Spleen (tissue), 11 donors: ENCODE measurements around the gene LTN1. TPM values are rescaled to one million over a fixed set of nuclear protein-coding genes. Genes with fewer than 3 reads are reported as not detected.

Experiments
- DNase-seq: peaks from one replicate; pipeline ENCODE4 v3.0.0-alpha.2; 2020
- H3K27ac ChIP-seq, 8 donors: fragments of 200-600 bp; sonication (generic) in 7 of 8; 1 replicate in 4 of 8; 2 replicates in 4 of 8; pipeline versions ENCODE4 v1.5.0 to v1.8.0; 2016 to 2021; ENCODE audit warnings: inconsistent platforms in 4 of 8, mild to moderate bottlenecking in 4 of 8, moderate library complexity in 1 of 8
- H3K27me3 ChIP-seq, 7 donors: fragments of 200-600 bp; sonication (generic) in 6 of 7; replicated peaks in 1 of 7; 1 replicate in 4 of 7; 2 replicates in 3 of 7; pipeline versions ENCODE4 v1.5.0 to v1.8.0; 2016 to 2021; ENCODE audit warnings: inconsistent platforms in 3 of 7, mild to moderate bottlenecking in 1 of 7
- H3K36me3 ChIP-seq, 6 donors: fragments of 200-600 bp; sonication (generic) in 5 of 6; 1 replicate in 4 of 6; 2 replicates in 2 of 6; pipeline versions ENCODE4 v1.5.0 to v1.8.0; 2016 to 2021; ENCODE audit warnings: inconsistent platforms in 2 of 6
- H3K4me1 ChIP-seq, 6 donors: fragments of 200-600 bp; sonication (generic) in 5 of 6; 1 replicate in 3 of 6; 2 replicates in 3 of 6; pipeline versions ENCODE4 v1.5.0 to v1.8.0; 2016 to 2021; ENCODE audit warnings: inconsistent platforms in 3 of 6
- H3K4me3 ChIP-seq, 8 donors: fragments of 200-600 bp; sonication (generic) in 7 of 8; 1 replicate in 4 of 8; 2 replicates in 4 of 8; pipeline versions ENCODE4 v1.5.0 to v1.8.0; 2016 to 2021; ENCODE audit warnings: inconsistent platforms in 4 of 8, mild to moderate bottlenecking in 4 of 8, moderate library complexity in 2 of 8
- H3K9me3 ChIP-seq, 8 donors: fragments of 200-600 bp; sonication (generic) in 7 of 8; 1 replicate in 4 of 8; 2 replicates in 4 of 8; pipeline versions ENCODE4 v1.5.0 to v1.8.0; 2016 to 2021; ENCODE audit warnings: inconsistent platforms in 4 of 8
- CTCF ChIP-seq, 11 experiments: fragments of 200-600 bp in 7 of 11; fragments of 450-650 bp in 4 of 11; sonication (generic) in 4 of 11; IDR thresholded peaks in 8 of 11; conservative IDR thresholded peaks in 3 of 11; 1 replicate in 7 of 11; 2 replicates in 4 of 11; pipeline versions ENCODE4 v1.4.0 to v1.8.0; 2016 to 2021; ENCODE audit warnings: antibody characterized with exemption in 11 of 11, inconsistent platforms in 4 of 11, mild to moderate bottlenecking in 1 of 11
- POLR2A ChIP-seq, 3 donors: fragments of 450-650 bp; IDR thresholded peaks; one replicate each; pipeline ENCODE4 v1.5.1; 2017; ENCODE audit warnings: antibody characterized with exemption in 3 of 3, mild to moderate bottlenecking in 1 of 3
- POLR2AphosphoS5 ChIP-seq, 3 donors: sonication (generic); formaldehyde crosslinking; IDR thresholded peaks; one replicate each; pipeline ENCODE4 v1.5.1; 2017; ENCODE audit warnings: antibody characterized with exemption in 3 of 3
- whole genome bisulfite sequencing, 5 donors: extraction: QIAGEN DNeasy Blood & Tissue Kit in 3 of 5; methylation state at CpG; one replicate each; pipeline versions ENCODE4 v1.1.5 to v1.1.7; 2013 to 2018; 5-methylcytosine and 5-hydroxymethylcytosine counted together
- intact Hi-C: fragments of 100-400 bp; cut with DNase I; formaldehyde crosslinking; loops from one replicate; pipeline ENCODE4 v1.15.0; 2023; ENCODE audit warnings: low total_unique reads
- polyA plus RNA-seq, 3 donors: library from polyadenylated mRNA; stranded (reverse); fragments of 200-250 nt; gene quantifications; one replicate each; pipeline ENCODE4 v1.2.1, GENCODE V29; 2013
- total RNA-seq, 7 donors: library from RNA; depleted of rRNA in 3 of 7; stranded (reverse); fragments of >200 nt in 3 of 7; fragmentation: NEBNext Ultra II Directional in 4 of 7; extraction: Animal tissue kit (Norgen Biotek cat#: 25700) in 4 of 7; gene quantifications; one replicate each; pipeline versions ENCODE4 v1.1.0 to v1.2.1, GENCODE V29; 2016 to 2021
- donor health status: healthy with polysubstance abuse.
- donor health status: DM: no; HTN: no; CAD: no; lungs with moderate emphysema.
- donor health status: DM: no; HTN: no; CAD: no.
- donor health status: Bipolar disorder and iron deficiency.
- donor health status: healthy.
- donor health status: DM: no; HTN: no; CAD: no.
- donor health status: DM: yes; HTN: yes; CAD: no.

LTN1 gene
- total and polyA plus RNA-seq, 10 donors: 4.6 to 37.3 (median 28.7) TPM

- Histone ChIP-seq H3K4me1 (no peaks in the 10 kb centered on the region), H3K27ac (no peak overlapping the region), H3K27me3 (no peaks in the 10 kb centered on the region), H3K4me3 (no peak overlapping the region), H3K9me3 (no peaks in the 10 kb centered on the region), H3K36me3 (peaks cover 0 to 100% (median 64%) of the 10 kb centered on the region in 6 donors)
- intact Hi-C loops: no loop called here
- TF ChIP-seq CTCF (IDR thresholded peaks at IDR 0.05 in 8 of 11, conservative IDR thresholded peaks at IDR 0.05 in 3 of 11) (no peak), POLR2A (IDR thresholded peaks at IDR 0.05) (no peak), POLR2AphosphoS5 (IDR thresholded peaks at IDR 0.05) (no peak)
- WGBS, 5 donors: 96 to 99% (median 97%) methylated on average over 2 of the region's 2 CpGs
- DNase-seq: no peak
Measured at GRCh38 chr21:28953247-28953646, 39.4 kb downstream of the LTN1 start.

- intact Hi-C loops: no loop called here
- Histone ChIP-seq H3K9me3 (no peaks in the 10 kb centered on the region), H3K27me3 (no peaks in the 10 kb centered on the region), H3K4me3 (no peak overlapping the region), H3K4me1 (no peaks in the 10 kb centered on the region), H3K36me3 (peaks cover 0 to 99% (median 59%) of the 10 kb centered on the region in 6 donors), H3K27ac (no peak overlapping the region)
- no peak for TF ChIP-seq POLR2AphosphoS5 (IDR thresholded peaks at IDR 0.05)
- TF ChIP-seq POLR2A (IDR thresholded peaks at IDR 0.05): no peak
- TF ChIP-seq CTCF (IDR thresholded peaks at IDR 0.05 in 8 of 11, conservative IDR thresholded peaks at IDR 0.05 in 3 of 11): no peak
- 92 to 100% (median 96%) methylated on average over 1 of the region's 1 CpG for WGBS, 5 donors
- no peak for DNase-seq
Measured at GRCh38 chr21:28952686-28953085, 40.0 kb downstream of the LTN1 start.

- intact Hi-C loops: no loop called here
- 74 to 92% (median 80%) methylated on average over 2 of the region's 2 CpGs for WGBS, 5 donors
Measured at GRCh38 chr21:28949318-28949717, 43.4 kb downstream of the LTN1 start.

GRCh38 chr21:28944296-28944695 is 48.4 kb downstream of the LTN1 start:
- intact Hi-C loops: no loop called here
- Histone ChIP-seq H3K4me1 (peaks cover 0 to 4% (median 0%) of the 10 kb centered on the region in 6 donors), H3K27ac (no peak overlapping the region), H3K9me3 (no peaks in the 10 kb centered on the region), H3K27me3 (no peaks in the 10 kb centered on the region), H3K4me3 (no peak overlapping the region), H3K36me3 (peaks cover 0 to 96% (median 69%) of the 10 kb centered on the region in 6 donors)
- TF ChIP-seq CTCF (IDR thresholded peaks at IDR 0.05 in 8 of 11, conservative IDR thresholded peaks at IDR 0.05 in 3 of 11) (no peak), POLR2A (IDR thresholded peaks at IDR 0.05) (no peak), POLR2AphosphoS5 (IDR thresholded peaks at IDR 0.05) (no peak)
- no peak for DNase-seq

More at GRCh38 chr21:28949318-28949717, 43.4 kb downstream of the LTN1 start:
- DNase-seq: no peak
- Histone ChIP-seq H3K27me3 (no peaks in the 10 kb centered on the region), H3K9me3 (no peaks in the 10 kb centered on the region), H3K27ac (no peak overlapping the region), H3K36me3 (peaks cover 0 to 99% (median 73%) of the 10 kb centered on the region in 6 donors), H3K4me1 (no peaks in the 10 kb centered on the region), H3K4me3 (no peak overlapping the region)
- TF ChIP-seq POLR2A (IDR thresholded peaks at IDR 0.05): no peak

GRCh38 chr21:28943631-28944030 is 49.0 kb downstream of the LTN1 start:
- H3K27me3 ChIP-seq: no peaks in the 10 kb centered on the region
- intact Hi-C loops: no loop called here
- peaks cover 0 to 96% (median 70%) of the 10 kb centered on the region in 6 donors for H3K36me3 ChIP-seq
- H3K4me1 ChIP-seq: peaks cover 0 to 11% (median 0%) of the 10 kb centered on the region in 6 donors
- TF ChIP-seq POLR2AphosphoS5 (IDR thresholded peaks at IDR 0.05) (no peak), POLR2A (IDR thresholded peaks at IDR 0.05) (no peak), CTCF (IDR thresholded peaks at IDR 0.05 in 8 of 11, conservative IDR thresholded peaks at IDR 0.05 in 3 of 11) (no peak)
- DNase-seq: no peak
- 37 to 72% (median 58%) methylated on average over 2 of the region's 2 CpGs for WGBS, 5 donors
- H3K4me3 ChIP-seq: no peak overlapping the region
- no peak overlapping the region for H3K27ac ChIP-seq
- no peaks in the 10 kb centered on the region for H3K9me3 ChIP-seq
